Measurements from ENCODE around the gene MAN2A2.

DNA sequence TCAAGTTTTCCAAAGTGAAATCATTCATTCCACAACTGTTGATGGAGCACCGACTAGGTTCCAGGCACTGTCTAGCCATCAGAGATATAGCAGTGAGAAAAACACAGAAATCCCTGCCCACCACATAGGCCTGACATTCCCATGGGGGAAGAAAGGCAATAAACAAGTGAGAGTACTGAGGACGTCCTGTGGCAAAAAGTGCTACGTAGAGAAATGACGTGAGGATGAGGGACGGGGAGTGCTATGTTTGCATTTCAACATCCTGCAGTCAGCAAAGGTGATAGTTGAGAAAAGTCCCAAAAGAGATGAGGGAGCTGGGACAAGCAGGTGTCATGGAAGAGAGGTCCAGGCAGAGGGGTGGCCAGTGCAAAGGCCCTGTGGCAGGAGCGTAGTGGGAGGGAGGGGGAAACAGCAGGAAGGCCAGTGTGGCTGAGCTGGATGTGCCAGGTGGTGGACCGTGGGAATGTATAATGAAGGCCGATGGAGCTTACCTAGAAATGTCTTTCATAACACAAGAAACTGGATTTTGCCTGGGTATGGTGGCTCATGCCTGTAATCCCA lies 45.1 kb upstream of the MAN2A2 start:
- TF ChIP-seq, protein P1, sequence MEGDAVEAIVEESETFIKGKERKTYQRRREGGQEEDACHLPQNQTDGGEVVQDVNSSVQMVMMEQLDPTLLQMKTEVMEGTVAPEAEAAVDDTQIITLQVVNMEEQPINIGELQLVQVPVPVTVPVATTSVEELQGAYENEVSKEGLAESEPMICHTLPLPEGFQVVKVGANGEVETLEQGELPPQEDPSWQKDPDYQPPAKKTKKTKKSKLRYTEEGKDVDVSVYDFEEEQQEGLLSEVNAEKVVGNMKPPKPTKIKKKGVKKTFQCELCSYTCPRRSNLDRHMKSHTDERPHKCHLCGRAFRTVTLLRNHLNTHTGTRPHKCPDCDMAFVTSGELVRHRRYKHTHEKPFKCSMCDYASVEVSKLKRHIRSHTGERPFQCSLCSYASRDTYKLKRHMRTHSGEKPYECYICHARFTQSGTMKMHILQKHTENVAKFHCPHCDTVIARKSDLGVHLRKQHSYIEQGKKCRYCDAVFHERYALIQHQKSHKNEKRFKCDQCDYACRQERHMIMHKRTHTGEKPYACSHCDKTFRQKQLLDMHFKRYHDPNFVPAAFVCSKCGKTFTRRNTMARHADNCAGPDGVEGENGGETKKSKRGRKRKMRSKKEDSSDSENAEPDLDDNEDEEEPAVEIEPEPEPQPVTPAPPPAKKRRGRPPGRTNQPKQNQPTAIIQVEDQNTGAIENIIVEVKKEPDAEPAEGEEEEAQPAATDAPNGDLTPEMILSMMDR (conservative IDR thresholded peaks at IDR 0.05; ENCODE audit: low read length) = no peak
- TF ChIP-seq EZH2phosphoT487 (IDR thresholded peaks at IDR 0.05; ENCODE audit: borderline replicate concordance, low read depth, low read length) = no peak

All from OCI-LY7 (cell line).